WERI-Rb-1 (cell line): Measurements from ENCODE around the gene ENKUR.
A peak's percentile ranks its signal among the peaks of the same experiment; 100 is the strongest.

Experiments used
- DNase-seq: peaks from one replicate; pipeline ENCODE4 v3.0.0-alpha.2; 2020
- H3K27ac ChIP-seq: fragments of 250-450 bp; sonication (Bioruptor Pico); 2 replicates; pipeline ENCODE4 v1.5.1; 2020; ENCODE audit warnings: mild to moderate bottlenecking, moderate library complexity
- H3K27me3 ChIP-seq: fragments of 250-450 bp; sonication (Bioruptor Pico); 2 replicates; pipeline ENCODE4 v1.5.1; 2021; ENCODE audit warnings: mild to moderate bottlenecking, low read depth, moderate library complexity; ENCODE audit not compliant: insufficient read depth, severe bottlenecking
- H3K36me3 ChIP-seq: fragments of 250-450 bp; sonication (Bioruptor Pico); 2 replicates; pipeline ENCODE4 v1.5.1; 2020; ENCODE audit warnings: mild to moderate bottlenecking, moderate library complexity
- H3K4me3 ChIP-seq: 2 replicates; pipeline ENCODE4 v1.5.1; 2011; ENCODE audit warnings: low read depth, mild to moderate bottlenecking, control low read depth, low read length
- H3K9me3 ChIP-seq: fragments of 250-450 bp; sonication (Bioruptor Pico); 2 replicates; pipeline ENCODE4 v1.5.1; 2021; ENCODE audit warnings: mild to moderate bottlenecking, moderate library complexity; ENCODE audit not compliant: severe bottlenecking
- TF ChIP-seq, protein P1 (sequence below): IDR thresholded peaks from 2 replicates; pipeline ENCODE4 v1.5.1; 2011; ENCODE audit warnings: low read depth, mild to moderate bottlenecking, control low read depth, inconsistent platforms, low read length

ENKUR gene

DNA sequence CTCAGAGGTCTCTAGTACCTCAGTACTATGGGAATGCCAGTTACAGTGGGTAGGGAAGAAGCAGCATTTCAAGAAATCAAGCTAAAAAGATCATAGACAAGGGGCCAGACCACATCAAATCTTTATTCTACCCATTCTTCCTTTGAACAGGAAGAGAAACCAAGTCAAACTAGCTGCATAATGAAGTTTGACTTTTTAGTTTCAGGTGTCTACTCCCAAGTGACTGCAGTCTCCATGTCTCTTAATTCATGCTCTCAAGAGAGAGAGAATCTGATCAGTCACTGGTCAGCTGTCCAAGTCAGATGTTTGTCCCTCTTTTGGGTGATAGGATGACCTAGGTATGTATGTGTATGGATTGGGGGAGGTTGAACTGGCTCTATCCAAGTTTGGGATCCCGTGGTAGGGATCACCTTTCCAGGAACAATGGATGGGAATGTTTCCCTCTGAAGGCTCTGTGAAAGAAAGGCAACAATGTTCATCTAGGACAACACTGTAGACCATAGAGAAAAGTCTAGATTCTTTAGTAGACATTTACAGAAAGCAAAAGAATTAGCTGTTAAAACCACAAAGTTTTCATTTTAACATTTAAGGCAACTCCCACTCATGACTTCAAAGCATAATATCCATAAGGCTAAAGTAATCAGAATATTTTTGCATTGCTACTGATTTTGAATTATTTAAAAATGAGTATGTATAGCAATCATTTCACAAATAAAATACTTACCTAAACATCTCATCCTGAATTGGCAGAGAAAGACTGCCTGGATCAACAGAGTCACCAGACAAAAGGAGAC lies 33.4 kb downstream of the ENKUR start:
- Histone ChIP-seq H3K4me3 (no peak overlapping the region), H3K27ac (no peak overlapping the region), H3K9me3 (no peaks in the 10 kb centered on the region), H3K36me3 (no peaks in the 10 kb centered on the region), H3K27me3 (no peaks in the 10 kb centered on the region)
- TF ChIP-seq, protein P1, sequence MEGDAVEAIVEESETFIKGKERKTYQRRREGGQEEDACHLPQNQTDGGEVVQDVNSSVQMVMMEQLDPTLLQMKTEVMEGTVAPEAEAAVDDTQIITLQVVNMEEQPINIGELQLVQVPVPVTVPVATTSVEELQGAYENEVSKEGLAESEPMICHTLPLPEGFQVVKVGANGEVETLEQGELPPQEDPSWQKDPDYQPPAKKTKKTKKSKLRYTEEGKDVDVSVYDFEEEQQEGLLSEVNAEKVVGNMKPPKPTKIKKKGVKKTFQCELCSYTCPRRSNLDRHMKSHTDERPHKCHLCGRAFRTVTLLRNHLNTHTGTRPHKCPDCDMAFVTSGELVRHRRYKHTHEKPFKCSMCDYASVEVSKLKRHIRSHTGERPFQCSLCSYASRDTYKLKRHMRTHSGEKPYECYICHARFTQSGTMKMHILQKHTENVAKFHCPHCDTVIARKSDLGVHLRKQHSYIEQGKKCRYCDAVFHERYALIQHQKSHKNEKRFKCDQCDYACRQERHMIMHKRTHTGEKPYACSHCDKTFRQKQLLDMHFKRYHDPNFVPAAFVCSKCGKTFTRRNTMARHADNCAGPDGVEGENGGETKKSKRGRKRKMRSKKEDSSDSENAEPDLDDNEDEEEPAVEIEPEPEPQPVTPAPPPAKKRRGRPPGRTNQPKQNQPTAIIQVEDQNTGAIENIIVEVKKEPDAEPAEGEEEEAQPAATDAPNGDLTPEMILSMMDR, result no peak
- no peak for DNase-seq

DNA sequence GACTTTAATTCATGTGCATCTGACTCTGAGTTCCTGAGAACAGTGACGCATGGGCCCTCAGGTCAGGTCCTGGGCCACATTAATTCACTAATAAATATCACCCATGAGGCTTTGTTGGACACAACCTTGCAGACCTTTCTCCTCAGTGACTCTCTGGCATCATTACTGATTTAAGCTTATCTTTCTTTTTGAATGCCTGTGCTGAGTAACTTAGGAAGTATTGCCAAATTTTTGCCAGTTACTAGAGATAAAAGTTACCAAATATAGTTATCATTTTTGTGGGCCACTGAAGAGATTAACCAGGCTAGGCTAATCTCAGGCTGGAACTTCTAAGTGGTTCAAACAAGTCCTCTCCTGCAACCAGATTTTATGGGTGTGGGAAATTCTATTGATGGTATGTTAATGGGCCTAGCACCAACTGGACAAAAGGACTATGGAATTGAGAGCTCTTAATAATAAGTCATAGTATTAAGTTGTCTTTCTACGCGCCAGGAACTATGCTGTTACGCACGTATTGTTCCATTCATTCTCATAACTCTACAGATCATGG lies 34.7 kb downstream of the ENKUR start:
- no peaks in the 10 kb centered on the region for H3K27me3 ChIP-seq
- DNase-seq, result no peak

DNA sequence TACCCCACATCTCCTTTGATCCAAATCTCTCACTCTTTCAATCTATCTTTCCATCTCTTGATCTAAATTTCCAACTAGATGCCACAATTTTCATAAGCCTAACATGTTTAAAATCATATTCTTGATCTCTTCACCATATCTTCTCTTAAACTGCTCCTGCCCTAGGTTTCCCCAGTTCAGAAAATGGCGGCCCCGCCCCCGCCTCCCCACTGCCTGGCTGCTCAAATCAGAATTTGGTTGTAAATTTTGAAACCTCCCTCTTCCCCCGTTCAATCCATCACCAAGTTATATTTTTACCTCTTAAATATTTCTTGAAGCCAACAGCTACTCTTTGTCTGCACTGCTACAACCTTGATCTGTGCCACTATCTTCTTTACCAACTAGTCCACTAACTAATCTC lies 36.3 kb downstream of the ENKUR start:
- H3K4me3 ChIP-seq, result no peak overlapping the region
- H3K9me3 ChIP-seq, result no peaks in the 10 kb centered on the region
- DNase-seq, result no peak
- no peaks in the 10 kb centered on the region for H3K27me3 ChIP-seq
- no peak overlapping the region for H3K27ac ChIP-seq
- H3K36me3 ChIP-seq, result no peaks in the 10 kb centered on the region
- TF ChIP-seq, protein P1, result no peak

More for the DNA sequence above, 34.7 kb downstream of the ENKUR start:
- Histone ChIP-seq H3K9me3 (no peaks in the 10 kb centered on the region), H3K4me3 (no peak overlapping the region), H3K36me3 (no peaks in the 10 kb centered on the region), H3K27ac (no peak overlapping the region)
- TF ChIP-seq, protein P1, result no peak

DNA sequence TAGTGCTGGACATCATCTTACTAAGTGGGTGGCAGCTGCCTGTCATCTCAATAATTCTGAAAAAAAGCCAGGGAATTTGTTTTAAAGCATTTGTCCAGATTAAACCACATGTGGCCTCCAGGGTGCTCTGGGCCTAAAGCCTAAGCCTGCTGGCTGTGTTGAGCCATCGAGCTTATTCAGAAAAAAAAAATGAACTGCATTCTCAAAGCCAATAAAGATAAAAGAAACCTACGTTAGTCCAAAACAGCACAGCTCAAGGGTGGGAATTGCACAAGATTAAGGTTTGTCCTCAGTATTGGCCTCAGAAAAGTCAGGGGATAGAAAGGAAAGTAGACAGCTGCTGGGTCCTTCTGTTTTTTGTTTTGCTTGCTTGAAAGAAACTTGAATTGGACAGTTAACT lies 41.0 kb downstream of the ENKUR start:
- Histone ChIP-seq H3K27ac (peak overlapping the region; percentile 29; the same call in 1 of the 2 replicates), H3K4me3 (no peak overlapping the region), H3K9me3 (no peaks in the 10 kb centered on the region), H3K27me3 (no peaks in the 10 kb centered on the region), H3K36me3 (no peaks in the 10 kb centered on the region)
- TF ChIP-seq, protein P1, result no peak
- peak; percentile 20 for DNase-seq

DNA sequence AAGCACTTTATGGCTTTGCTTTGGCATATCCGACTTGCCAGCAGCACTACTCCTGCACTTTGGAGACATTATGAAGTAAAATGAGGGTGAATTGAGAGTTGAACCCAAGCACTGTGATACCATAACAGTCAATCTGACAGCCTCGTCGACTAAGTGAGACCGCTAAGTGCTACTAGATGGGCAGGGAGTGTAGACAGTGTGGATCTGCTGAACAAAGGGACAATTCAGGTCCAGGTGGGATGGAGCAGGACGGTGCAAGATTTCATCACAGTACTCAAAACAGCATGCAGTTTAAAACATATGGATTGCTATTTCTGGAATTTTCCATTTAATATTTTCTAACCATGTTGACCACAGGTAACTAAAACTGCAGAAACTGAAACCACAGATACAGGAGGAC lies 42.8 kb downstream of the ENKUR start:
- Histone ChIP-seq H3K27ac (no peak overlapping the region), H3K4me3 (no peak overlapping the region), H3K36me3 (no peaks in the 10 kb centered on the region), H3K9me3 (no peaks in the 10 kb centered on the region), H3K27me3 (no peaks in the 10 kb centered on the region)
- TF ChIP-seq, protein P1, result no peak
- DNase-seq, result no peak
